NCI-H524 treated with DMSO at 0.1 percent for 48 hours (cell line): ENCODE data around the gene POTEC.
"Not testable (repeated sequence)": the region's sequence is repeated elsewhere in the genome, so short reads cannot be mapped to it uniquely, and the experiment has no call there.

ENCODE experiments used
- DNase-seq: peaks from one replicate; lab custom pipeline; 2025; lab: John Stamatoyannopoulos, UW

POTEC gene

GRCh38 chr18:14543446-14543964 lies at the start of gene POTEC:
POTEC (minus strand) TSS chr18:14543600; CDS start chr18:14543146, 454 bp downstream.
- DNase-seq, result not testable (repeated sequence)

DNA sequence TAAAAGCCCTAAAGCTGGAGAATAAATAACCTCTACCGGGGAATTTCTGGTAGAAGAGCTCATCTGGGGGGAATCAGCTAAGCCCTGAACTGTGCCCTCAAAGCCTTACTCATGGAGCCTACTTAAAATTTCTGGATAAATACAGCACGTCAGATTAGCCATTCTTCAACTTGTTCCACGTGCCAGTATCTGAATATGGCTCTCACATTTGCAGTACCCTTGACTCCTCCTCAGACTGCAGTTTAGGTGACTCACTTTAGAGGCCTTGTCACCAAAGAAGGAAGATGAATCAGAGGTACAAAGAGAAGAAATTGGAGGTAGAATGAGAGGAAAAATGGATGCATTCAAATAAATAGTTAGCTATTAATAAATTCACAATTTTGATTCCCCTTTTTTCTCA lies 34.6 kb upstream of the POTEC start:
- DNase-seq, result no peak

DNA sequence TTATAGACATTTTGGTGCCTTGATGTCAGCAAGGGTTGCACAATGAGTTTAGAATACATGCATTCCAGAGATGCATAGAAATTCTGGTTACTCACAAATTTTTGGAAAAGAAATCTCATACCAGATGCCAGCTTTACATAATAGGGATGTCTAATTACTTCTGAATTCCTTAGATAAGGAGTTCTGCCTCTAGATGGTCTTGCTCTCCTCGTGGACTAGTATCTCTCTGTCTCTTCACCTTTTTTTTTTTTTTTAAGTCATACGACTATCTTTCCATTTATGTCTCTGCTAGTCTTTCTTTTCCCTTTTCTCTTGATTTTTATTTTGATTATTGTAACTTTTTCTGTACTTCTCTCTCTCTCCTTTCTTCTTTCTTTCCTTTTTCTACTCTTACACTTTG lies 16.1 kb upstream of the POTEC start:
- DNase-seq, result not testable (repeated sequence)

- DNase-seq, result not testable (repeated sequence)
Measured at GRCh38 chr18:14531659-14532058, 11.7 kb downstream of the POTEC start.

- not testable (repeated sequence) for DNase-seq
Measured at GRCh38 chr18:14510707-14511106, 32.7 kb downstream of the POTEC start.

DNA sequence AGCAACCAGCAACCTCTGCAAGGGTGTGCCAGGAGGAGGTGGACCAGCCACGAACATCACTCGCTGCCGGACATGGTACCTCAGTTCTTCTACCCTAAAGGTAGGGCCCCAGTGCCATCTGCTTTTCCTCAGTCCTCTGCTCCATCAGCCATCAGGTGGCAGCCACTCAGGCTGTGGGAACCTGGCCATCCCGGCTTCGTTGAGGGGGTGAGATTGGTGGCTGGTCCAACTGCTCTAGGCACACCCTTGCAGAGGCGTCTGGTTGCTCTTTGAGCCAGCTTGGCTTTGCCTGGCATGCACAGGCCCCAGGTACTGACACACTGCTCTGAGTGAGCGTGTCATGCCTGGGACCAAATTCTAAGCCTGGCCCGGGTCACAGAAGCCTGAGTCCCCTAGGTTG lies 39.7 kb downstream of the POTEC start:
- DNase-seq, result not testable (repeated sequence)

GRCh38 chr18:14501894-14502293 lies 41.5 kb downstream of the POTEC start:
- DNase-seq, result not testable (repeated sequence)

DNA sequence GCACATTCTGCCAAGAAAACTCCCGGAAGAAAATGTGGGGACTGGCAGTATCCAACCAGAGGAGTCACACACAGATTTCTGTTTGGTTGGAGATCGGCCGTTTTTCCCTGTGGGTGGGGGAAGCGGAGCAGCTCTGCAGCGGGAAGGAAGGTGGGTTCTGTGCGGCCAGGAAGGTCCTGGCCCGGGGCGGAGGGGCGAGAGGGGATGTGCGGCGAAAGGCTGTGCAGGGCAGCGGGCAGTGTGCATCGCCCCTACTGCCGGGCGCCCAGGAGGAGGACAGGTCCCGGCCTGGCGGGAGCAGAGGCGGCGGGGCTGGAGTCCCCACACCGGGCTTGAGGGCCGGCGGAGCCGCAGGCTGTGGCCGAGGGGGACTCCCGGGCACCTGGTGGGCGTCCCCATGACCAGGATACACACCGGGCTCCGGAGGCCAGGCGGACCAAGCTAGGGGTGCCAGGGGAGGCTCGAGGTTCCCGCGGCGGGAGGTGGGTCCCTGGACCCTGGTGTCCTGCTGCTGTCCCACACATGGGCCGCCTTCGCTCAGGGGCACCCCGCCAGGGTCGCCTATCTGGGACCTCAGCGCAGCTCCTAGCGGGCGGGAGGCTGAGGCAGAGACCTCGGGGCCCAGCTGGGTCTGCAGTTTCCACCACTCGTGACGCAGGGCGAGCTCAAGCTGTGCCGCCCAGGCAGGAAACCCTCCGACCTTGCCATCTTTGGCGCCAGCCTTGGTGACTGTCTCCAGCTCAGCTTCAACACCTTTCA lies 54.0 kb downstream of the POTEC start:
- not testable (repeated sequence) for DNase-seq

GRCh38 chr18:14488789-14489188 lies 54.6 kb downstream of the POTEC start:
- DNase-seq, result not testable (repeated sequence)

GRCh38 chr18:14486926-14487580 lies 56.3 kb downstream of the POTEC start:
- not testable (repeated sequence) for DNase-seq

DNA sequence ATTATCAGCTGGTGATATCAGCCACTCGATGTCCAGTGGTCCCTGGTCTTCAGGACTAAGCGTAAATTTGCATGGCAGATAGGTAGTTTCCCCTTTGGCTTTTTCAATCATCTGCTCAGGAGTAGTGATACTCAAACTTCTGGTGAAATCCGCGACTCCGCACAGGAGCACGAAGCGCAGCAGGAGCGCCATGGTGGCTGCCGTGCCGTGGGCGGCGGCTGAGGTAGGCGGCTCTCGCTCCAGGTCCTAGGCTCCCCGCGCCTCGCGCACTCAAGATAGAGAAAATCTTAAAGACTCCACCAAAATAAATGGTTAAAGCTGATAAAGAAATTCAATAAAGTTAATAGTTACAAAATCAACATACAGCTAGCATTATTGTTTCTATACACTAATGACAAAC lies 64.3 kb downstream of the POTEC start:
- DNase-seq, result not testable (repeated sequence)

DNA sequence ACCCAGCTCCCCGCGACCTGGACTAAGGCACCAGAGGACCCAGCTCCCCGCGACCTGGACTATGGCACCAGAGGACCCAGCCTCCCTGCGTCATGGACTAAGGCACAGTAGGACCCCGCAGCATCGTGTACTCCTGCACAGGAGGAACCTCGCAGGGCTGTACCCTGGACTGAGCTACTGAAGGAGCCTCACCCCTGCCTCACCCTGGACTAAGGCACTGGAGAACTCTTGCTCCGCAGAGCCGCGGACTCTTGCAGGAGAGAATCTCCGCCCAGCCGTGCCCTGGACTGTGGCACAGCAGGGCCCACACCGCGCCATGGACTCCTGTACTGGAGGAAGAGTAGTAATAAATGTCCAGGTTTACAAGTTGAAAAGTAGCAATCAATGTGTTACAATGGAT lies 67.9 kb downstream of the POTEC start:
- DNase-seq, result not testable (repeated sequence)

DNA sequence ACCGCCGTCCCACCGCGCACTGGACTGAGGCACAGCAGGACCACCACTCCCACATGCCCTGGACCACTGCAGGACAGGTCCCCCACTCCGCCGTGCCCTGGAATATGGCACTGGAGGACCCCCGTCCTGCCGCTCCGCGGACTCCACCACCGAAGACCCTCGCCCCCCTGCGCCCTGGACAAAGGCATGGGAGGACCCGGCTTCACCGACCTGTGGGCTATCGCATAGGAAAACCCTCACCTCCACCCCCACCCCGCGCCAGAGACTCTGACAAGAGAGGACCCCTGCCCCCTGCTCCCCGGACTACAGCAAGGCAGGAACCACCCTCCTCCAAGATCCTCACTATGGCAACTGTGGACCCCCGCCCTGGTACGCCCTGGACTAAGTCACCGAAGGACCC lies 68.6 kb downstream of the POTEC start:
- DNase-seq, result not testable (repeated sequence)

- DNase-seq, result not testable (repeated sequence)
Measured at GRCh38 chr18:14474007-14474720, 69.2 kb downstream of the POTEC start.

DNA sequence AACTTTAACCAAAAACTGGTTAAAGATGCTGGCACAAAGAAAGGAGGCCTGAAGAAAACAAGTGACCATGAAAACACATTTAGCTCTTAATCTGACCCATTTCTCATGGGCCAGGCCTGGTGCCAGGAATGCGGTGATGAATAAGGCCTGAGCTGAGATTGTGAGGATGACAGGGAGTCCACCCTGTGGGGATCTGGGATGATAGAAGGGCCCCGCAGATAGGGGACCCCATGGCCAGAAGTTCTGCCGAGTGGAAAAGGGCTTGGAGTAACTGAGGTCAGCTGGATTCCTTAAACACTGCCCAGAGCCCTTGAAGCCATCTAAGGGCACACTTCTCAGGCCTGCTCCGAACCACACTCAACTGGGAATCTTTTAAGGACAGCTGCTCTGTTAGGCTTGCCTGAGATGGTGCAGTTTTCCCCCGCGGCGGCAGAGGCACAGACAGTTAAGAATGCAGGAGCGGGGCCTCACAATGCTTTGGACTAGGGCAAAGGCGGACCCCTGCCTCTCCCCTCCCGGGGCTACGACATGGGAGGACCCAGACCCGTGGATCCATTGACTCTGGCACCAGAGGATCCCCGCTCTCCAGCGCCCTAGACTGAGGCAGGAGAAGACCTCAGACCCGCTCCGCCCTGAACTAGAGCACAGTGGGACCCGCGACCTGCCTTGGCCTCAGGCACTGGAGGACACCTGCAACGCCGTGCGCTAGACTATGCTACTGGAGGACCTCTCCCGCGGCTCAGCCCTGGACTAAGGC lies 70.0 kb downstream of the POTEC start:
- DNase-seq, result not testable (repeated sequence)

DNA sequence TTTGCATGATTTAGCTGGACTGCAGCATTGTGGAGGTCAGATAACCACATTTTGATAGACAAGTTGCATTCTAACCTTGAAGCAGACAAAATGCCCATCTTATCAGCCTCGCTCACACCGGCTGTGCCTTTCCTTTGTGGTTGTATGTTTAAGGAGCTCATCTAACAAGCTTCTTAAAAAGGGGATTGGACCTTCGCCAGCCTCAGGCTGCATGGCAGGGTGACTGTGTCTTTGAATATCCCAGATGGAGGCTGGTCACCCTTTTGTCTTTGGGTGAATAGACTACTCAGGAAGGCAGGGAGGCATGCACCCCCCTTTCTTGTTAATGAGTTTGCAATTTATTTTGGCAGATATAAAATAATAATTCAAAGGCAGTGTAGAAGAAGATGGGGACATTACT lies 72.1 kb downstream of the POTEC start:
- not testable (repeated sequence) for DNase-seq

DNA sequence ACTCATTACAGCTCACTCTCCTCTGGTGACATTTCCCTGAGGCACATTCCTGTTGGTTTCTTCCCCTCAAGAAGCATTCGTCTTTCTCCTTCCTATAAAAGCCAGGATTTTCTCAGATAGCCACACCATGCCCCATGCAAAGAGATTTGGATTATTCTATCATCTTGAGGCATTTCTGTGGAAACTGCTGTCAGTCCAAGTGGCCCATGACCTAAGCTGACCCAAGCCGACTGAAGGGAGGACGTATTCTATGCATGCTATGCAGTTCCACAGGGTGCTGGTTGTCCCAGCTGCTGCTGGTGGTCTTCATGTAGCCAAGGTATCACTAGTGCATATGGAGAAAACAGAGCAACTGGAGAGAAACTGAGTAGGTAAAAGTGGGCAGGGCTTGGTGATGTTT lies 73.0 kb downstream of the POTEC start:
- not testable (repeated sequence) for DNase-seq

GRCh38 chr18:14470046-14470445 lies 73.4 kb downstream of the POTEC start:
- not testable (repeated sequence) for DNase-seq

- DNase-seq, result not testable (repeated sequence)
Measured at GRCh38 chr18:14465989-14466388, 77.4 kb downstream of the POTEC start.
